Neural cell (in vitro differentiated cells): ENCODE results near the gene GOT1. TPM values are rescaled to one million over a fixed set of nuclear protein-coding genes. Genes with fewer than 3 reads are reported as not detected.

Source experiments
- H2AFZ ChIP-seq: fragments of 200-600, 300-800 bp; sonication (generic), shearing (Covaris generic); 2 replicates; pipeline ENCODE4 v1.6.0; 2014; ENCODE audit warnings: low read depth, mild to moderate bottlenecking, antibody characterized with exemption, low read length, moderate library complexity
- H3F3A ChIP-seq: fragments of 200-600 bp; shearing (Covaris generic); 2 replicates; pipeline ENCODE4 v1.6.1; 2016; ENCODE audit warnings: mild to moderate bottlenecking, moderate library complexity, mixed read lengths, antibody characterized with exemption, low read length; ENCODE audit not compliant: insufficient read depth, poor library complexity, severe bottlenecking
- H3K27ac ChIP-seq: fragments of 200-600, 300-800 bp; sonication (generic), shearing (Covaris generic); 2 replicates; pipeline ENCODE4 v1.5.1; 2014; ENCODE audit warnings: mild to moderate bottlenecking, low read length, moderate library complexity
- H3K27me3 ChIP-seq: fragments of 300-800, 200-600 bp; sonication (generic), shearing (Covaris generic); 2 replicates; pipeline ENCODE4 v1.6.0; 2014; ENCODE audit warnings: mild to moderate bottlenecking, low read depth, low read length, moderate library complexity; ENCODE audit not compliant: insufficient read depth
- H3K36me3 ChIP-seq: fragments of 300-800, 200-600 bp; sonication (generic), shearing (Covaris generic); 2 replicates; pipeline ENCODE4 v1.5.1; 2014; ENCODE audit warnings: mild to moderate bottlenecking, antibody characterized with exemption, low read length, moderate library complexity; ENCODE audit not compliant: insufficient read depth
- H3K4me2 ChIP-seq: fragments of 300-800, 200-600 bp; sonication (generic), shearing (Covaris generic); 2 replicates; pipeline ENCODE4 v1.6.0; 2014; ENCODE audit warnings: mild to moderate bottlenecking, low read length
- H3K4me3 ChIP-seq: fragments of 300-800, 200-600 bp; sonication (generic), shearing (Covaris generic); 2 replicates; pipeline ENCODE4 v1.5.1; 2014; ENCODE audit warnings: mild to moderate bottlenecking, low read length, moderate library complexity
- H3K79me2 ChIP-seq: fragments of 200-600 bp; shearing (Covaris generic); replicated peaks from 2 replicates; pipeline ENCODE4 v1.6.0; 2014; ENCODE audit warnings: mild to moderate bottlenecking, low read length, moderate library complexity; ENCODE audit not compliant: insufficient read depth
- H3K9ac ChIP-seq: fragments of 300-800, 200-600 bp; sonication (generic), shearing (Covaris generic); 2 replicates; pipeline ENCODE4 v1.6.1; 2016; ENCODE audit warnings: mild to moderate bottlenecking, low read length, mixed read lengths
- H3K9me2 ChIP-seq: fragments of 200-600 bp; shearing (Covaris generic); 2 replicates; pipeline ENCODE4 v1.6.1; 2016; ENCODE audit warnings: mild to moderate bottlenecking, low read length, mixed read lengths; ENCODE audit not compliant: insufficient read depth
- H3K9me3 ChIP-seq: fragments of 200-600, 300-800 bp; sonication (generic), shearing (Covaris generic); 2 replicates; pipeline ENCODE4 v1.6.1; 2016; ENCODE audit warnings: mild to moderate bottlenecking, mixed run types, low read length, moderate library complexity, mixed read lengths
- H4K20me1 ChIP-seq: fragments of 200-600 bp; shearing (Covaris generic); 2 replicates; pipeline ENCODE4 v1.6.1; 2016; ENCODE audit warnings: mild to moderate bottlenecking, mixed run types; ENCODE audit not compliant: insufficient read depth
- CTCF ChIP-seq: fragments of 450-650 bp; IDR thresholded peaks from 2 replicates; pipeline ENCODE4 v1.5.1; 2014; ENCODE audit warnings: antibody characterized with exemption, mild to moderate bottlenecking, moderate library complexity; ENCODE audit not compliant: poor library complexity, severe bottlenecking
- EP300 ChIP-seq: fragments of 450-650 bp; conservative IDR thresholded peaks from 2 replicates; pipeline ENCODE4 v1.6.1; 2014; ENCODE audit warnings: antibody characterized with exemption, mild to moderate bottlenecking, moderate library complexity; ENCODE audit not compliant: poor library complexity, severe bottlenecking
- EZH2 ChIP-seq: fragments of 200-600, 300-800 bp; shearing (Covaris generic), sonication (generic); IDR thresholded peaks from 2 replicates; pipeline ENCODE4 v1.6.1; 2014; ENCODE audit warnings: antibody characterized with exemption, low read length, borderline replicate concordance, mild to moderate bottlenecking; ENCODE audit not compliant: insufficient read depth, poor library complexity, severe bottlenecking
- MXI1 ChIP-seq: fragments of 450-650 bp; conservative IDR thresholded peaks from 2 replicates; pipeline ENCODE4 v1.6.1; 2014; ENCODE audit warnings: antibody characterized with exemption, mild to moderate bottlenecking; ENCODE audit not compliant: poor library complexity, severe bottlenecking
- POLR2AphosphoS5 ChIP-seq: IDR thresholded peaks from 2 replicates; pipeline ENCODE4 v1.6.1; 2012
- RAD21 ChIP-seq: fragments of 450-650 bp; conservative IDR thresholded peaks from 2 replicates; pipeline ENCODE4 v1.6.1; 2014; ENCODE audit warnings: antibody characterized with exemption, mild to moderate bottlenecking, moderate library complexity
- REST ChIP-seq: IDR thresholded peaks from 2 replicates; pipeline ENCODE4 v1.6.1; 2012; ENCODE audit warnings: borderline replicate concordance
- SMC3 ChIP-seq: fragments of 450-650 bp; conservative IDR thresholded peaks from 2 replicates; pipeline ENCODE4 v1.6.1; 2014; ENCODE audit warnings: antibody characterized with exemption, mild to moderate bottlenecking, moderate library complexity; ENCODE audit not compliant: poor library complexity
- TAF1 ChIP-seq: IDR thresholded peaks from 2 replicates; pipeline ENCODE4 v1.6.1; 2012; ENCODE audit warnings: low read depth
- polyA plus RNA-seq: library from polyadenylated mRNA; depleted of rRNA; stranded (reverse); fragments of >200 nt; gene quantifications from 2 replicates; pipeline ENCODE4 v1.2.3, GENCODE V29; 2014

Gene GOT1
- polyA plus RNA-seq, 1 donor from 2014 or later: 43.6 TPM

- Histone ChIP-seq H3K79me2 (peaks cover 25% of the 10 kb centered on the region), H3K9me3 (no peaks in the 10 kb centered on the region), H3K4me3 (no peak overlapping the region), H3K36me3 (peaks cover 3% of the 10 kb centered on the region), H3K27ac (no peak overlapping the region), H2AFZ (no peak overlapping the region), H3K9me2 (no peaks in the 10 kb centered on the region), H3F3A (no peaks in the 10 kb centered on the region), H4K20me1 (no peaks in the 10 kb centered on the region), H3K27me3 (no peaks in the 10 kb centered on the region), H3K9ac (no peak overlapping the region), H3K4me2 (no peak overlapping the region)
- no peak for TF ChIP-seq EP300
- no peak for TF ChIP-seq CTCF
- TF ChIP-seq POLR2AphosphoS5: no peak
Measured at GRCh38 chr10:99425204-99425603, 5.2 kb downstream of the GOT1 start.

GRCh38 chr10:99424656-99425055, 5.8 kb downstream of the GOT1 start:
- H3K36me3 ChIP-seq: peaks cover 3% of the 10 kb centered on the region
- no peak overlapping the region for H3K9ac ChIP-seq
- H3K9me3 ChIP-seq: no peaks in the 10 kb centered on the region
- no peaks in the 10 kb centered on the region for H3F3A ChIP-seq
- peaks cover 19% of the 10 kb centered on the region for H3K79me2 ChIP-seq
- no peak overlapping the region for H3K4me3 ChIP-seq
- H3K27me3 ChIP-seq: no peaks in the 10 kb centered on the region
- no peaks in the 10 kb centered on the region for H3K9me2 ChIP-seq
- H4K20me1 ChIP-seq: no peaks in the 10 kb centered on the region
- no peak for TF ChIP-seq CTCF
- no peak for TF ChIP-seq EZH2
- TF ChIP-seq RAD21: no peak
- no peak for TF ChIP-seq SMC3
- no peak for TF ChIP-seq POLR2AphosphoS5
- no peak for TF ChIP-seq TAF1
- TF ChIP-seq REST: no peak
- TF ChIP-seq EP300: no peak
- TF ChIP-seq MXI1: no peak
- H3K27ac ChIP-seq: no peak overlapping the region
- H3K4me2 ChIP-seq: no peak overlapping the region
- no peak overlapping the region for H2AFZ ChIP-seq
